H1 (cell line): Measurements from ENCODE around the gene FAIM2. TPM values are rescaled to one million over a fixed set of nuclear protein-coding genes. Genes with fewer than 3 reads are reported as not detected.

Source experiments
- CTCF ChIA-PET: fragments of 300-600 bp; sonication (Branson Sonifier 250); formaldehyde crosslinking; loops from one replicate; lab custom pipeline; 2021; ENCODE audit not compliant: partially characterized antibody; lab: Charles Lee
- POLR2A ChIA-PET: fragments of 300-600 bp; sonication (Branson Sonifier 250); formaldehyde crosslinking; loops from one replicate; lab custom pipeline; 2021; ENCODE audit warnings: inconsistent platforms; ENCODE audit not compliant: partially characterized antibody; lab: Charles Lee
- DNase-seq, 2 experiments: peaks; one replicate each; pipeline versions ENCODE4 v3.0.0 to v3.0.0-alpha.2; 2010 to 2022; ENCODE audit warnings: low spot score in 2 of 2, low read depth in 1 of 2, mixed read lengths in 1 of 2
- FAIRE-seq: peaks from 2 replicates; lab custom pipeline; 2011; peaks lifted over from hg19 to GRCh38; lab: Jason Lieb, UNC
- H2AFZ ChIP-seq: 2 replicates; pipeline ENCODE4 v1.8.1; 2012; ENCODE audit warnings: low read length, inconsistent platforms
- H2AK5ac ChIP-seq: 2 replicates; pipeline ENCODE4 v1.6.1; 2013; ENCODE audit warnings: low read depth, low read length
- H2BK120ac ChIP-seq: replicated peaks from 2 replicates; pipeline ENCODE3; 2013; ENCODE audit warnings: low read depth, low read length, inconsistent platforms
- H2BK12ac ChIP-seq: 2 replicates; pipeline ENCODE4 v1.6.1; 2013; ENCODE audit warnings: low read depth, low read length
- H2BK15ac ChIP-seq: 2 replicates; pipeline ENCODE4 v1.6.1; 2013; ENCODE audit warnings: low read length
- H2BK20ac ChIP-seq: 2 replicates; pipeline ENCODE4 v1.6.1; 2013; ENCODE audit warnings: low read length
- H2BK5ac ChIP-seq: 2 replicates; pipeline ENCODE4 v1.6.1; 2013; ENCODE audit warnings: low read depth, low read length
- H3K14ac ChIP-seq: 2 replicates; pipeline ENCODE4 v1.6.1; 2013; ENCODE audit warnings: inconsistent platforms; ENCODE audit not compliant: insufficient read length
- H3K18ac ChIP-seq: 2 replicates; pipeline ENCODE4 v1.6.1; 2013; ENCODE audit warnings: low read length; ENCODE audit errors: extremely low read depth
- H3K23ac ChIP-seq: 2 replicates; pipeline ENCODE4 v1.6.1; 2013; ENCODE audit warnings: inconsistent platforms; ENCODE audit not compliant: insufficient read length
- H3K23me2 ChIP-seq: 2 replicates; pipeline ENCODE4 v1.6.1; 2013; ENCODE audit warnings: low read depth, low read length
- H3K27ac ChIP-seq: 2 replicates; pipeline ENCODE4 v1.6.1; 2011; ENCODE audit warnings: low read depth, low read length, inconsistent platforms
- H3K27me3 ChIP-seq, 4 experiments: replicated peaks in 1 of 4; 1 replicate in 1 of 4; 2 replicates in 3 of 4; pipeline versions ENCODE4 v1.6.1 to v1.8.1; 2011 to 2013; ENCODE audit warnings: low read length in 3 of 4, mild to moderate bottlenecking in 3 of 4, inconsistent platforms in 2 of 4, mixed read lengths in 2 of 4, moderate library complexity in 1 of 4; ENCODE audit not compliant: control insufficient read depth in 3 of 4, insufficient read depth in 3 of 4; ENCODE audit errors: extremely low read depth in 1 of 4
- H3K36me3 ChIP-seq, 4 experiments: 2 replicates each; pipeline versions ENCODE4 v1.6.1 to v1.8.1; 2011 to 2013; ENCODE audit warnings: mild to moderate bottlenecking in 4 of 4, low read length in 3 of 4, moderate library complexity in 2 of 4, control low read depth in 1 of 4, inconsistent platforms in 1 of 4; ENCODE audit not compliant: insufficient read depth in 4 of 4, control insufficient read depth in 2 of 4
- H3K4ac ChIP-seq: replicated peaks from 2 replicates; pipeline ENCODE3; 2013; ENCODE audit warnings: low read length, low read depth, mixed read lengths, inconsistent platforms; ENCODE audit not compliant: insufficient read length
- H3K4me1 ChIP-seq, 4 experiments: replicated peaks in 1 of 4; 1 replicate in 1 of 4; 2 replicates in 3 of 4; pipeline versions ENCODE4 v1.6.1 to v1.8.1; 2011 to 2013; ENCODE audit warnings: low read length in 3 of 4, inconsistent platforms in 2 of 4, mixed read lengths in 1 of 4; ENCODE audit not compliant: insufficient read depth in 4 of 4, control insufficient read depth in 3 of 4
- H3K4me2 ChIP-seq, 2 experiments: 2 replicates each; pipeline versions ENCODE4 v1.6.1 to v1.8.1; 2011 to 2013; ENCODE audit warnings: low read depth in 2 of 2, low read length in 2 of 2, control low read depth in 1 of 2, inconsistent platforms in 1 of 2, mild to moderate bottlenecking in 1 of 2; ENCODE audit not compliant: insufficient read depth in 1 of 2
- H3K4me3 ChIP-seq, 4 experiments: fragments of 200-600, 300-600 bp in 1 of 4; sonication (generic), shearing (Covaris generic), sonication (Bioruptor Twin) in 1 of 4; 2 replicates each; pipeline versions ENCODE4 v1.5.1 to v1.8.1; 2011 to 2016; ENCODE audit warnings: low read length in 4 of 4, low read depth in 3 of 4, control low read depth in 2 of 4, inconsistent platforms in 2 of 4, mild to moderate bottlenecking in 2 of 4, mixed read lengths in 1 of 4, moderate library complexity in 1 of 4; ENCODE audit not compliant: insufficient read depth in 2 of 4; ENCODE audit errors: extremely low read depth in 1 of 4
- H3K56ac ChIP-seq: replicated peaks from 2 replicates; pipeline ENCODE3; 2013; ENCODE audit warnings: low read depth, mild to moderate bottlenecking, mixed read lengths, low read length, inconsistent platforms; ENCODE audit not compliant: insufficient read length
- H3K79me1 ChIP-seq: 2 replicates; pipeline ENCODE4 v1.6.1; 2013; ENCODE audit warnings: low read depth, low read length, control low read depth
- H3K79me2 ChIP-seq, 2 experiments: 2 replicates each; pipeline versions ENCODE4 v1.6.1 to v1.8.1; 2012 to 2013; ENCODE audit warnings: low read length in 2 of 2, mild to moderate bottlenecking in 2 of 2, inconsistent platforms in 1 of 2; ENCODE audit not compliant: insufficient read depth in 2 of 2, control insufficient read depth in 1 of 2
- H3K9ac ChIP-seq, 4 experiments: replicated peaks in 1 of 4; 1 replicate in 1 of 4; 2 replicates in 3 of 4; pipeline versions ENCODE4 v1.6.1 to v1.8.1; 2011 to 2013; ENCODE audit warnings: low read depth in 3 of 4, low read length in 3 of 4, control low read depth in 2 of 4, mild to moderate bottlenecking in 2 of 4, moderate library complexity in 2 of 4, inconsistent platforms in 1 of 4; ENCODE audit errors: extremely low read depth in 1 of 4
- H3K9me3 ChIP-seq, 2 experiments: 2 replicates each; pipeline versions ENCODE4 v1.6.1 to v1.8.1; 2012 to 2013; ENCODE audit warnings: mild to moderate bottlenecking in 2 of 2, moderate library complexity in 2 of 2, control low read depth in 1 of 2, inconsistent platforms in 1 of 2, low read depth in 1 of 2, low read length in 1 of 2, mixed read lengths in 1 of 2; ENCODE audit not compliant: insufficient read depth in 2 of 2
- H4K20me1 ChIP-seq, 2 experiments: replicated peaks in 1 of 2; 2 replicates each; pipeline versions ENCODE3 to v1.8.1; 2011 to 2013; ENCODE audit warnings: inconsistent platforms in 2 of 2, low read length in 2 of 2, mild to moderate bottlenecking in 1 of 2; ENCODE audit not compliant: insufficient read depth in 2 of 2, control insufficient read depth in 1 of 2
- H4K5ac ChIP-seq: 2 replicates; pipeline ENCODE4 v1.6.1; 2013; ENCODE audit warnings: low read length, low read depth, mixed read lengths, inconsistent platforms; ENCODE audit not compliant: insufficient read length
- H4K8ac ChIP-seq: 2 replicates; pipeline ENCODE4 v1.8.0; 2013; ENCODE audit warnings: mild to moderate bottlenecking, moderate library complexity, low read length, inconsistent platforms; ENCODE audit not compliant: insufficient read depth; ENCODE audit errors: extremely low read depth
- H4K91ac ChIP-seq: replicated peaks from 2 replicates; pipeline ENCODE3; 2013; ENCODE audit warnings: low read length, mixed read lengths, inconsistent platforms; ENCODE audit not compliant: insufficient read length
- CTBP2 ChIP-seq: IDR thresholded peaks from 2 replicates; pipeline ENCODE4 v1.7.0; 2011; ENCODE audit warnings: borderline replicate concordance, mild to moderate bottlenecking, moderate library complexity, mixed read lengths, low read length; ENCODE audit not compliant: insufficient read depth, insufficient read length
- CTCF ChIP-seq, 3 experiments: IDR thresholded peaks; 1 replicate in 2 of 3; 2 replicates in 1 of 3; pipeline versions ENCODE4 v1.5.1 to v1.6.1; 2011; ENCODE audit warnings: low read length in 3 of 3, mild to moderate bottlenecking in 3 of 3, inconsistent platforms in 2 of 3, low read depth in 1 of 3, moderate library complexity in 1 of 3; ENCODE audit not compliant: insufficient read depth in 1 of 3; ENCODE audit errors: control extremely low read depth in 1 of 3
- KDM1A ChIP-seq: fragments of 200-600, 300-600 bp; sonication (generic); IDR thresholded peaks from 2 replicates; pipeline ENCODE4 v1.7.1; 2016; ENCODE audit warnings: mild to moderate bottlenecking, low read length, borderline replicate concordance
- KDM5A ChIP-seq: fragments of 200-600 bp; IDR thresholded peaks from 2 replicates; pipeline ENCODE4 v1.7.1; 2012; ENCODE audit warnings: mild to moderate bottlenecking, low read length, inconsistent platforms, mixed read lengths
- MAFK ChIP-seq: IDR thresholded peaks from 2 replicates; pipeline ENCODE4 v1.6.1; 2012; ENCODE audit warnings: low read depth, mild to moderate bottlenecking, improper control_type of control experiment, low read length
- PHF8 ChIP-seq: fragments of 200-600 bp; sonication (generic); conservative IDR thresholded peaks from 2 replicates; pipeline ENCODE4 v1.7.1; 2012; ENCODE audit warnings: low read depth, mild to moderate bottlenecking, inconsistent platforms, low read length, moderate library complexity
- SAP30 ChIP-seq: fragments of 300-600 bp; sonication (generic); IDR thresholded peaks from 2 replicates; pipeline ENCODE4 v1.7.1; 2012; ENCODE audit warnings: low read length, moderate library complexity, mild to moderate bottlenecking, inconsistent platforms; ENCODE audit not compliant: insufficient read depth, insufficient replicate concordance
- SP2 ChIP-seq: IDR thresholded peaks from 2 replicates; pipeline ENCODE4 v1.6.1; 2012; ENCODE audit warnings: mild to moderate bottlenecking, low read length, inconsistent platforms
- WGBS, 2 experiments: shearing (Covaris generic) in 1 of 2; methylation state at CpG; one replicate each; pipeline versions ENCODE4 v1.1.6 to v1.1.7; 2013 to 2015; ENCODE audit warnings: low lambda C conversion rate in 2 of 2, mixed read lengths in 2 of 2, inconsistent platforms in 1 of 2, low coverage in 1 of 2, missing lambda C conversion rate in 1 of 2; ENCODE audit not compliant: insufficient replicate concordance in 2 of 2, insufficient coverage in 1 of 2, insufficient read length in 1 of 2; ENCODE audit errors: extremely low coverage in 1 of 2, missing lambda C conversion rate in 1 of 2; 5-methylcytosine and 5-hydroxymethylcytosine counted together
- polyA plus RNA-seq, 7 experiments: library from polyadenylated mRNA; depleted of rRNA in 3 of 7; stranded (reverse) in 5 of 7; unstranded in 2 of 7; fragments of >200 nt in 5 of 7; fragments of 200-250 nt in 2 of 7; gene quantifications; 1 replicate in 5 of 7; 2 replicates in 1 of 7; 4 replicates in 1 of 7; pipeline versions ENCODE4 v1.2.1 to v1.2.3, GENCODE V29; 2011 to 2013; ENCODE audit warnings: missing spikeins in 2 of 7, mixed read lengths in 2 of 7
- total RNA-seq: library from RNA; stranded (reverse); fragmentation: NEBNext Ultra II Directional; extraction: Animal tissue kit (Norgen Biotek cat#: 25700); gene quantifications from 2 replicates; pipeline ENCODE4 v1.2.1, GENCODE V29; 2021

The FAIM2 gene
- total and polyA plus RNA-seq, 2 of the 8 experiments (the other 6 are each of a cell fraction or from before 2014, with no cell fraction given): 0.89 to 1.3 TPM

- no peak for FAIRE-seq
- Histone ChIP-seq H3K23ac (no peak overlapping the region), H3K27ac (no peak overlapping the region), H2BK15ac (no peak overlapping the region), H2AK5ac (no peak overlapping the region), H3K4me2 (no peak overlapping the region), H3K4ac (no peak overlapping the region), H3K9me3 (peaks cover 2 to 6% of the 10 kb centered on the region in 2 experiments; a peak in 2 of 4 replicates), H4K91ac (no peak overlapping the region), H2BK12ac (no peak overlapping the region), H2BK120ac (no peak overlapping the region), H3K4me3 (no peak overlapping the region), H2AFZ (no peak overlapping the region), H4K20me1 (no peaks in the 10 kb centered on the region), H3K36me3 (no peaks in the 10 kb centered on the region), H2BK5ac (no peak overlapping the region), H3K14ac (no peak overlapping the region), H3K4me1 (peaks cover 0 to 3% (median 1%) of the 10 kb centered on the region in 4 experiments; a peak in 3 of 7 replicates), H3K23me2 (no peaks in the 10 kb centered on the region; the same call in 1 of the 2 replicates), H3K79me1 (no peaks in the 10 kb centered on the region), H2BK20ac (no peak overlapping the region), H3K27me3 (peaks cover 0 to 2% (median 0%) of the 10 kb centered on the region in 4 experiments; a peak in 1 of 7 replicates), H3K18ac (no peak overlapping the region), H3K9ac (no peak overlapping the region), H4K8ac (no peak overlapping the region), H3K56ac (no peak overlapping the region), H4K5ac (no peak overlapping the region), H3K79me2 (no peaks in the 10 kb centered on the region)
- ChIA-PET CTCF (interaction anchor here (1.0 to 10.0 kb wide), 13 partner anchors 10 to 190 kb away, joined by 3 to 137 read pairs (median 5); partner anchors contain the start of genes AQP5 and TMBIM6), POLR2A (interaction anchor here (0.8 kb wide), 1 partner anchor 11 kb away, joined by 3 read pairs; no protein-coding TSS in a partner anchor)
- no peak for DNase-seq
- WGBS, 2 experiments: 75% methylated on average over 2 of the region's 2 CpGs; no CpG with 5 or more reads in 1 of the 2 experiments
- TF ChIP-seq SAP30 (no peak), PHF8 (no peak), KDM1A (no peak), KDM5A (no peak), CTCF (IDR thresholded peaks at IDR 0.05; ENCODE audit: control extremely low read depth in 1 of 3, insufficient read depth in 1 of 3, low read depth in 1 of 3, low read length in 3 of 3) (no peak), SP2 (no peak), CTBP2 (no peak), MAFK (no peak)
These were observed 39.0 kb downstream of the FAIM2 start for GRCh38 chr12:49864798-49865090.
